ENCODE measurements around the gene ENPP3. TPM values are rescaled to one million over a fixed set of nuclear protein-coding genes. Genes with fewer than 3 reads are reported as not detected.
"Not testable (repeated sequence)": the region's sequence is repeated elsewhere in the genome, so short reads cannot be mapped to it uniquely, and the experiment has no call there.

ENPP3 gene
- total RNA-seq, 4 donors from 2014 or later, result 0.66 to 5.3 (median 1.3) TPM

- Histone ChIP-seq H3K27ac (no peak overlapping the region), H3K27me3 (no peaks in the 10 kb centered on the region), H3K9me3 (no peaks in the 10 kb centered on the region), H3K4me1 (no peaks in the 10 kb centered on the region), H3K36me3 (no peaks in the 10 kb centered on the region), H3K4me3 (no peak overlapping the region)
- DNase-seq (ENCODE audit: low spot score in 2 of 2), result no peak
- WGBS, 2 donors, result 92 to 94% methylated on average over 5 of the region's 5 CpGs
- TF ChIP-seq POLR2A (IDR thresholded peaks at IDR 0.05) (no peak), CTCF (IDR thresholded peaks at IDR 0.05) (no peak), EP300 (IDR thresholded peaks at IDR 0.05) (no peak)
These were observed 108.4 kb downstream of the ENPP3 start for GRCh38 chr6:131745476-131745875.

- Histone ChIP-seq H3K36me3 (no peaks in the 10 kb centered on the region), H3K27ac (no peak overlapping the region), H3K9me3 (no peaks in the 10 kb centered on the region), H3K4me3 (no peak overlapping the region), H3K4me1 (no peaks in the 10 kb centered on the region), H3K27me3 (no peaks in the 10 kb centered on the region)
- TF ChIP-seq CTCF (IDR thresholded peaks at IDR 0.05) (no peak), EP300 (IDR thresholded peaks at IDR 0.05) (no peak), POLR2A (IDR thresholded peaks at IDR 0.05) (no peak)
- WGBS, 2 donors, result 85 to 89% methylated on average over 7 of the region's 7 CpGs
- DNase-seq (ENCODE audit: low spot score in 2 of 2), result no peak
These were observed 110.8 kb downstream of the ENPP3 start for GRCh38 chr6:131747821-131748353.

GRCh38 chr6:131749023-131749422 is 111.9 kb downstream of the ENPP3 start:
- WGBS, 2 donors, result 96% methylated on average over 7 of the region's 7 CpGs
- Histone ChIP-seq H3K27me3 (no peaks in the 10 kb centered on the region), H3K4me3 (no peak overlapping the region), H3K27ac (no peak overlapping the region), H3K9me3 (no peaks in the 10 kb centered on the region), H3K4me1 (no peaks in the 10 kb centered on the region), H3K36me3 (no peaks in the 10 kb centered on the region)
- no peak for DNase-seq (ENCODE audit: low spot score in 2 of 2)
- TF ChIP-seq CTCF (IDR thresholded peaks at IDR 0.05) (no peak), POLR2A (IDR thresholded peaks at IDR 0.05) (no peak), EP300 (IDR thresholded peaks at IDR 0.05) (no peak)

- H3K4me1 ChIP-seq; H3K4me3 ChIP-seq; H3K27me3 ChIP-seq; H3K27ac ChIP-seq; DNase-seq (ENCODE audit: low spot score in 2 of 2); H3K9me3 ChIP-seq; H3K36me3 ChIP-seq: not testable (repeated sequence)
- 85 to 93% methylated on average over 10 of the region's 10 CpGs for WGBS, 2 donors
These were observed 114.1 kb downstream of the ENPP3 start for GRCh38 chr6:131751012-131751715.

GRCh38 chr6:131754088-131754487 is 117.0 kb downstream of the ENPP3 start:
- no peaks in the 10 kb centered on the region for H3K9me3 ChIP-seq
- WGBS, 2 donors, result 36 to 46% methylated on average over 1 of the region's 1 CpG
- no peaks in the 10 kb centered on the region for H3K36me3 ChIP-seq
- no peak overlapping the region for H3K27ac ChIP-seq
- no peak overlapping the region for H3K4me3 ChIP-seq
- DNase-seq (ENCODE audit: low spot score in 2 of 2), result no peak
- H3K4me1 ChIP-seq, result no peaks in the 10 kb centered on the region
- H3K27me3 ChIP-seq, result no peaks in the 10 kb centered on the region
- TF ChIP-seq EP300 (IDR thresholded peaks at IDR 0.05), result no peak
- no peak for TF ChIP-seq CTCF (IDR thresholded peaks at IDR 0.05)
- no peak for TF ChIP-seq POLR2A (IDR thresholded peaks at IDR 0.05)
